ENCODE results near the gene PSD.
A peak's percentile ranks its signal among the peaks of the same experiment; 100 is the strongest.

Gene PSD

DNA sequence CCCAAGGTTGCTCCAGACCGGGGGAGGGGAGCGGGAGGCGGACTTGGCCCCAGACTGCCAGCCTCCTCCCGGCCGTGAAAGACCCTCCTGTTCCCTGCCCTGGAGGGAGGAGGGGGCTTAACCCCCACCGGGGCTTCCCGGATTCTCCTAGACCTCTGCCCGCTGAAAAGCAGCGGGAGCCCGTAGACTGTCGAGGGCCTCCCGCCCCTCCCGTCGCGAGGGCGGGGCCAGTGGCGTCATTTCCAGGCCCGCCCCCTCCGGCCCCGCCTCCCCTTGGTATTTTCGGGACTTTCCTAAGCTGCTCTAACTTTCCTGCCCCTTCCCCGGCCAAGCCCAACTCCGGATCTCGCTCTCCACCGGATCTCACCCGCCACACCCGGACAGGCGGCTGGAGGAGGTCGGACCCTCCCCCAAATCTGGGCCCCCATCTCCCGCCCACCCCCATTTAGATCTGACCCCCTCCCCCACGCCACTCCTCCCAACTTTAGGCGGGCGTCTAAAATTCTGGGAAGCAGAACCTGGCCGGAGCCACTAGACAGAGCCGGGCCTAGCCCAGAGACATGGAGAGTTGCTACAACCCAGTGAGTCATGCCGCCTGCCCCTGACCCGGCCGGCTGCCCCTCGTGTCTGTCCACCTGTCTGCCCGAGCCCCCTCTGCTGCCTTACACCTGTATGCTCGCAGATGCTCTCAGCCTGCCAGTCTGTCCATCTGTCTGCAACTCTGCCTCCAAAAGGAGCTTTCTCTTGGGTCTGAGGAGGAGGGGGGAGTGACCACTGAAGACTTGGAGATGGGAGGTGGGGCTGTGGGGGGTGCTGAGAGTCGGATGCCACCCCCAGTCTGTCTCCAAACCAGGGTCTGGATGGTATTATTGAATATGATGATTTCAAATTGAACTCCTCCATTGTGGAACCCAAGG lies 22.9 kb downstream of the PSD start, which contains the start of gene NFKB2 (continued):
- TF ChIP-seq, protein P1, sequence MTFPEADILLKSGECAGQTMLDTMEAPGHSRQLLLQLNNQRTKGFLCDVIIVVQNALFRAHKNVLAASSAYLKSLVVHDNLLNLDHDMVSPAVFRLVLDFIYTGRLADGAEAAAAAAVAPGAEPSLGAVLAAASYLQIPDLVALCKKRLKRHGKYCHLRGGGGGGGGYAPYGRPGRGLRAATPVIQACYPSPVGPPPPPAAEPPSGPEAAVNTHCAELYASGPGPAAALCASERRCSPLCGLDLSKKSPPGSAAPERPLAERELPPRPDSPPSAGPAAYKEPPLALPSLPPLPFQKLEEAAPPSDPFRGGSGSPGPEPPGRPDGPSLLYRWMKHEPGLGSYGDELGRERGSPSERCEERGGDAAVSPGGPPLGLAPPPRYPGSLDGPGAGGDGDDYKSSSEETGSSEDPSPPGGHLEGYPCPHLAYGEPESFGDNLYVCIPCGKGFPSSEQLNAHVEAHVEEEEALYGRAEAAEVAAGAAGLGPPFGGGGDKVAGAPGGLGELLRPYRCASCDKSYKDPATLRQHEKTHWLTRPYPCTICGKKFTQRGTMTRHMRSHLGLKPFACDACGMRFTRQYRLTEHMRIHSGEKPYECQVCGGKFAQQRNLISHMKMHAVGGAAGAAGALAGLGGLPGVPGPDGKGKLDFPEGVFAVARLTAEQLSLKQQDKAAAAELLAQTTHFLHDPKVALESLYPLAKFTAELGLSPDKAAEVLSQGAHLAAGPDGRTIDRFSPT (tag by site-specific recombination; IDR thresholded peaks at IDR 0.05) = peak; percentile 20; the same call in 1 of the 2 replicates
- TF ChIP-seq KLF9 (tag by site-specific recombination; IDR thresholded peaks at IDR 0.05; ENCODE audit: low read depth) = peak; percentile 95
- TF ChIP-seq ZNF121 (tag by site-specific recombination; IDR thresholded peaks at IDR 0.05) = no peak
- TF ChIP-seq BCL11A (tag by site-specific recombination; IDR thresholded peaks at IDR 0.05; ENCODE audit: low read depth) = peak; percentile 32; the same call in 1 of the 2 replicates
- TF ChIP-seq KLF8 (tag by site-specific recombination; IDR thresholded peaks at IDR 0.05) = peak; percentile 98
- peak; percentile 86 for TF ChIP-seq KLF1 (tag by site-specific recombination; IDR thresholded peaks at IDR 0.05)
- TF ChIP-seq ZNF433 (tag by site-specific recombination; IDR thresholded peaks at IDR 0.05; ENCODE audit: low read depth) = no peak
- TF ChIP-seq, protein P2, sequence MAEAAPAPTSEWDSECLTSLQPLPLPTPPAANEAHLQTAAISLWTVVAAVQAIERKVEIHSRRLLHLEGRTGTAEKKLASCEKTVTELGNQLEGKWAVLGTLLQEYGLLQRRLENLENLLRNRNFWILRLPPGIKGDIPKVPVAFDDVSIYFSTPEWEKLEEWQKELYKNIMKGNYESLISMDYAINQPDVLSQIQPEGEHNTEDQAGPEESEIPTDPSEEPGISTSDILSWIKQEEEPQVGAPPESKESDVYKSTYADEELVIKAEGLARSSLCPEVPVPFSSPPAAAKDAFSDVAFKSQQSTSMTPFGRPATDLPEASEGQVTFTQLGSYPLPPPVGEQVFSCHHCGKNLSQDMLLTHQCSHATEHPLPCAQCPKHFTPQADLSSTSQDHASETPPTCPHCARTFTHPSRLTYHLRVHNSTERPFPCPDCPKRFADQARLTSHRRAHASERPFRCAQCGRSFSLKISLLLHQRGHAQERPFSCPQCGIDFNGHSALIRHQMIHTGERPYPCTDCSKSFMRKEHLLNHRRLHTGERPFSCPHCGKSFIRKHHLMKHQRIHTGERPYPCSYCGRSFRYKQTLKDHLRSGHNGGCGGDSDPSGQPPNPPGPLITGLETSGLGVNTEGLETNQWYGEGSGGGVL (tag by site-specific recombination; IDR thresholded peaks at IDR 0.05) = peak; percentile 89
- peak; percentile 96 for TF ChIP-seq GLIS2 (tag by site-specific recombination; IDR thresholded peaks at IDR 0.05)
- TF ChIP-seq ZFHX2 (tag by site-specific recombination; conservative IDR thresholded peaks at IDR 0.05) = 0 out of 2 replicates have a peak, but pooled peaks have one; percentile 11
- TF ChIP-seq KLF16 (tag by site-specific recombination; IDR thresholded peaks at IDR 0.05) = peak; percentile 72
- TF ChIP-seq, protein P3, sequence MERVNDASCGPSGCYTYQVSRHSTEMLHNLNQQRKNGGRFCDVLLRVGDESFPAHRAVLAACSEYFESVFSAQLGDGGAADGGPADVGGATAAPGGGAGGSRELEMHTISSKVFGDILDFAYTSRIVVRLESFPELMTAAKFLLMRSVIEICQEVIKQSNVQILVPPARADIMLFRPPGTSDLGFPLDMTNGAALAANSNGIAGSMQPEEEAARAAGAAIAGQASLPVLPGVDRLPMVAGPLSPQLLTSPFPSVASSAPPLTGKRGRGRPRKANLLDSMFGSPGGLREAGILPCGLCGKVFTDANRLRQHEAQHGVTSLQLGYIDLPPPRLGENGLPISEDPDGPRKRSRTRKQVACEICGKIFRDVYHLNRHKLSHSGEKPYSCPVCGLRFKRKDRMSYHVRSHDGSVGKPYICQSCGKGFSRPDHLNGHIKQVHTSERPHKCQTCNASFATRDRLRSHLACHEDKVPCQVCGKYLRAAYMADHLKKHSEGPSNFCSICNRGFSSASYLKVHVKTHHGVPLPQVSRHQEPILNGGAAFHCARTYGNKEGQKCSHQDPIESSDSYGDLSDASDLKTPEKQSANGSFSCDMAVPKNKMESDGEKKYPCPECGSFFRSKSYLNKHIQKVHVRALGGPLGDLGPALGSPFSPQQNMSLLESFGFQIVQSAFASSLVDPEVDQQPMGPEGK (tag by site-specific recombination; IDR thresholded peaks at IDR 0.05) = peak; percentile 94
- TF ChIP-seq ZNF211 (tag by site-specific recombination; IDR thresholded peaks at IDR 0.05; ENCODE audit: low read depth) = no peak
- TF ChIP-seq, protein P4, sequence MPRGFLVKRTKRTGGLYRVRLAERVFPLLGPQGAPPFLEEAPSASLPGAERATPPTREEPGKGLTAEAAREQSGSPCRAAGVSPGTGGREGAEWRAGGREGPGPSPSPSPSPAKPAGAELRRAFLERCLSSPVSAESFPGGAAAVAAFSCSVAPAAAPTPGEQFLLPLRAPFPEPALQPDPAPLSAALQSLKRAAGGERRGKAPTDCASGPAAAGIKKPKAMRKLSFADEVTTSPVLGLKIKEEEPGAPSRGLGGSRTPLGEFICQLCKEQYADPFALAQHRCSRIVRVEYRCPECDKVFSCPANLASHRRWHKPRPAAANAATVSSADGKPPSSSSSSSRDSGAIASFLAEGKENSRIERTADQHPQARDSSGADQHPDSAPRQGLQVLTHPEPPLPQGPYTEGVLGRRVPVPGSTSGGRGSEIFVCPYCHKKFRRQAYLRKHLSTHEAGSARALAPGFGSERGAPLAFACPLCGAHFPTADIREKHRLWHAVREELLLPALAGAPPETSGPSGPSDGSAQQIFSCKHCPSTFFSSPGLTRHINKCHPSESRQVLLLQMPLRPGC (tag by site-specific recombination; IDR thresholded peaks at IDR 0.05) = no peak
- TF ChIP-seq KLF10 (tag by site-specific recombination; IDR thresholded peaks at IDR 0.05) = peak; percentile 80; the same call in 1 of the 2 replicates
- peak; percentile 93 for TF ChIP-seq SP2 (tag by site-specific recombination; IDR thresholded peaks at IDR 0.05)
- TF ChIP-seq SP3 (tag by site-specific recombination; IDR thresholded peaks at IDR 0.05) = peak; percentile 98
- TF ChIP-seq SP7 (tag by site-specific recombination; IDR thresholded peaks at IDR 0.05) = peak; percentile 24
- TF ChIP-seq, protein P5, sequence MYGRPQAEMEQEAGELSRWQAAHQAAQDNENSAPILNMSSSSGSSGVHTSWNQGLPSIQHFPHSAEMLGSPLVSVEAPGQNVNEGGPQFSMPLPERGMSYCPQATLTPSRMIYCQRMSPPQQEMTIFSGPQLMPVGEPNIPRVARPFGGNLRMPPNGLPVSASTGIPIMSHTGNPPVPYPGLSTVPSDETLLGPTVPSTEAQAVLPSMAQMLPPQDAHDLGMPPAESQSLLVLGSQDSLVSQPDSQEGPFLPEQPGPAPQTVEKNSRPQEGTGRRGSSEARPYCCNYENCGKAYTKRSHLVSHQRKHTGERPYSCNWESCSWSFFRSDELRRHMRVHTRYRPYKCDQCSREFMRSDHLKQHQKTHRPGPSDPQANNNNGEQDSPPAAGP (tag by site-specific recombination; IDR thresholded peaks at IDR 0.05) = peak; percentile 66
- TF ChIP-seq ZNF335 (tag by site-specific recombination; conservative IDR thresholded peaks at IDR 0.05) = peak; percentile 86
- peak; percentile 57; the same call in 1 of the 2 replicates for TF ChIP-seq ZSCAN23 (tag by site-specific recombination; IDR thresholded peaks at IDR 0.05)
- TF ChIP-seq, protein P6, sequence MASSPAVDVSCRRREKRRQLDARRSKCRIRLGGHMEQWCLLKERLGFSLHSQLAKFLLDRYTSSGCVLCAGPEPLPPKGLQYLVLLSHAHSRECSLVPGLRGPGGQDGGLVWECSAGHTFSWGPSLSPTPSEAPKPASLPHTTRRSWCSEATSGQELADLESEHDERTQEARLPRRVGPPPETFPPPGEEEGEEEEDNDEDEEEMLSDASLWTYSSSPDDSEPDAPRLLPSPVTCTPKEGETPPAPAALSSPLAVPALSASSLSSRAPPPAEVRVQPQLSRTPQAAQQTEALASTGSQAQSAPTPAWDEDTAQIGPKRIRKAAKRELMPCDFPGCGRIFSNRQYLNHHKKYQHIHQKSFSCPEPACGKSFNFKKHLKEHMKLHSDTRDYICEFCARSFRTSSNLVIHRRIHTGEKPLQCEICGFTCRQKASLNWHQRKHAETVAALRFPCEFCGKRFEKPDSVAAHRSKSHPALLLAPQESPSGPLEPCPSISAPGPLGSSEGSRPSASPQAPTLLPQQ (tag by site-specific recombination; IDR thresholded peaks at IDR 0.05) = 0 out of 2 replicates have a peak, but pooled peaks have one; percentile 9
- TF ChIP-seq, protein P7, sequence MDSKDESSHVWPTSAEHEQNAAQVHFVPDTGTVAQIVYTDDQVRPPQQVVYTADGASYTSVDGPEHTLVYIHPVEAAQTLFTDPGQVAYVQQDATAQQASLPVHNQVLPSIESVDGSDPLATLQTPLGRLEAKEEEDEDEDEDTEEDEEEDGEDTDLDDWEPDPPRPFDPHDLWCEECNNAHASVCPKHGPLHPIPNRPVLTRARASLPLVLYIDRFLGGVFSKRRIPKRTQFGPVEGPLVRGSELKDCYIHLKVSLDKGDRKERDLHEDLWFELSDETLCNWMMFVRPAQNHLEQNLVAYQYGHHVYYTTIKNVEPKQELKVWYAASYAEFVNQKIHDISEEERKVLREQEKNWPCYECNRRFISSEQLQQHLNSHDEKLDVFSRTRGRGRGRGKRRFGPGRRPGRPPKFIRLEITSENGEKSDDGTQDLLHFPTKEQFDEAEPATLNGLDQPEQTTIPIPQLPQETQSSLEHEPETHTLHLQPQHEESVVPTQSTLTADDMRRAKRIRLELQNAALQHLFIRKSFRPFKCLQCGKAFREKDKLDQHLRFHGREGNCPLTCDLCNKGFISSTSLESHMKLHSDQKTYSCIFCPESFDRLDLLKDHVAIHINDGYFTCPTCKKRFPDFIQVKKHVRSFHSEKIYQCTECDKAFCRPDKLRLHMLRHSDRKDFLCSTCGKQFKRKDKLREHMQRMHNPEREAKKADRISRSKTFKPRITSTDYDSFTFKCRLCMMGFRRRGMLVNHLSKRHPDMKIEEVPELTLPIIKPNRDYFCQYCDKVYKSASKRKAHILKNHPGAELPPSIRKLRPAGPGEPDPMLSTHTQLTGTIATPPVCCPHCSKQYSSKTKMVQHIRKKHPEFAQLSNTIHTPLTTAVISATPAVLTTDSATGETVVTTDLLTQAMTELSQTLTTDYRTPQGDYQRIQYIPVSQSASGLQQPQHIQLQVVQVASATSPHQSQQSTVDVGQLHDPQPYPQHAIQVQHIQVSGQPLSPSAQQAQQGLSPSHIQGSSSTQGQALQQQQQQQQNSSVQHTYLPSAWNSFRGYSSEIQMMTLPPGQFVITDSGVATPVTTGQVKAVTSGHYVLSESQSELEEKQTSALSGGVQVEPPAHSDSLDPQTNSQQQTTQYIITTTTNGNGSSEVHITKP (tag by site-specific recombination; IDR thresholded peaks at IDR 0.05) = peak; percentile 63

Measured in HEK293 (cell line).